A549 (cell line): Measurements from ENCODE around the gene ETV7.

Source experiments
- BHLHE40 ChIP-seq: IDR thresholded peaks from 2 replicates; pipeline ENCODE4 v1.6.1; 2012; ENCODE audit warnings: low read depth, low read length, inconsistent platforms
- CHD2 ChIP-seq: fragments of 150-350 bp; IDR thresholded peaks from 2 replicates; pipeline ENCODE4 v1.6.1; 2014; ENCODE audit warnings: low read length; ENCODE audit not compliant: partially characterized antibody
- HDAC2 ChIP-seq: fragments of 200-600 bp; sonication (generic); IDR thresholded peaks from 2 replicates; pipeline ENCODE4 v1.6.1; 2016
- HEYL ChIP-seq: fragments of 250-450 bp; sonication (Bioruptor Pico); IDR thresholded peaks from 2 replicates; pipeline ENCODE4 v1.8.0; 2021; ENCODE audit warnings: mild to moderate bottlenecking, moderate library complexity
- JUN ChIP-seq, 2 experiments: fragments of >200 bp; sonication (Bioruptor Twin); formaldehyde crosslinking; IDR thresholded peaks; 2 replicates in 1 of 2; 3 replicates in 1 of 2; pipeline ENCODE4 v1.6.1; 2016 to 2017
- PHF8 ChIP-seq: fragments of 200-600 bp; sonication (generic); IDR thresholded peaks from 2 replicates; pipeline ENCODE4 v1.6.1; 2016; ENCODE audit warnings: low read depth, mild to moderate bottlenecking, antibody characterized with exemption, moderate library complexity, borderline replicate concordance
- POLR2A ChIP-seq: IDR thresholded peaks from 2 replicates; pipeline ENCODE4 v1.6.1; 2012; ENCODE audit warnings: mild to moderate bottlenecking, low read length
- RAD21 ChIP-seq, 2 experiments: fragments of >200 bp in 1 of 2; sonication (Bioruptor Twin) in 1 of 2; formaldehyde crosslinking in 1 of 2; IDR thresholded peaks in 1 of 2; conservative IDR thresholded peaks in 1 of 2; 2 replicates in 1 of 2; 3 replicates in 1 of 2; pipeline ENCODE4 v1.6.1; 2012 to 2018; ENCODE audit warnings: inconsistent platforms in 1 of 2
- RFX5 ChIP-seq: fragments of 450-650 bp; IDR thresholded peaks from 2 replicates; pipeline ENCODE4 v1.7.1; 2014; ENCODE audit warnings: antibody characterized with exemption, mild to moderate bottlenecking, moderate library complexity
- TF ChIP-seq, protein P1 (sequence below): fragments of >200 bp; sonication (Bioruptor Twin); formaldehyde crosslinking; IDR thresholded peaks from 3 replicates; pipeline ENCODE4 v1.5.1; 2016

DNA sequence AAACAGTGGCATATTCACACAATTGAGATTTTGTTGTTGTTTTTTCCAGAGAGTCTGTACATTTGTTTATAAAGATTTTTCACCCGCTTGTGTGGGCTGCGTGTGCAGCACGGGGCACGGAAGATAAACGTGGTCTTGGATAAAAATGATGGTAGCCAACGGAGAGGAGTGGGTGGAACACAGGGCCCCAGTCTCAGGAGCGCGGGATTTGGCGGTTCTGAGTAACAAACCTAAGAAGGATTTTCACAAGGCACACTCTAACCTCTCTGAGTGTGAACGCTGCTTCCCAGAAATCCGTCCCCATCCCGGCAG lies 47.2 kb downstream of the ETV7 start:
- TF ChIP-seq PHF8 (no peak), JUN (IDR thresholded peaks at IDR 0.05) (no peak), RAD21 (conservative IDR thresholded peaks at IDR 0.05 in 1 of 2, IDR thresholded peaks at IDR 0.05 in 1 of 2) (no peak), POLR2A (no peak), CHD2 (no peak), HDAC2 (no peak), HEYL (CRISPR knock-in tag) (no peak), RFX5 (no peak), BHLHE40 (no peak)
- TF ChIP-seq, protein P1, sequence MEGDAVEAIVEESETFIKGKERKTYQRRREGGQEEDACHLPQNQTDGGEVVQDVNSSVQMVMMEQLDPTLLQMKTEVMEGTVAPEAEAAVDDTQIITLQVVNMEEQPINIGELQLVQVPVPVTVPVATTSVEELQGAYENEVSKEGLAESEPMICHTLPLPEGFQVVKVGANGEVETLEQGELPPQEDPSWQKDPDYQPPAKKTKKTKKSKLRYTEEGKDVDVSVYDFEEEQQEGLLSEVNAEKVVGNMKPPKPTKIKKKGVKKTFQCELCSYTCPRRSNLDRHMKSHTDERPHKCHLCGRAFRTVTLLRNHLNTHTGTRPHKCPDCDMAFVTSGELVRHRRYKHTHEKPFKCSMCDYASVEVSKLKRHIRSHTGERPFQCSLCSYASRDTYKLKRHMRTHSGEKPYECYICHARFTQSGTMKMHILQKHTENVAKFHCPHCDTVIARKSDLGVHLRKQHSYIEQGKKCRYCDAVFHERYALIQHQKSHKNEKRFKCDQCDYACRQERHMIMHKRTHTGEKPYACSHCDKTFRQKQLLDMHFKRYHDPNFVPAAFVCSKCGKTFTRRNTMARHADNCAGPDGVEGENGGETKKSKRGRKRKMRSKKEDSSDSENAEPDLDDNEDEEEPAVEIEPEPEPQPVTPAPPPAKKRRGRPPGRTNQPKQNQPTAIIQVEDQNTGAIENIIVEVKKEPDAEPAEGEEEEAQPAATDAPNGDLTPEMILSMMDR = no peak
